Measurements from ENCODE around the gene C1QTNF5.
A peak's percentile ranks its signal among the peaks of the same experiment; 100 is the strongest.
"Not testable (repeated sequence)": the region's sequence is repeated elsewhere in the genome, so short reads cannot be mapped to it uniquely, and the experiment has no call there.

C1QTNF5 gene, protein sequence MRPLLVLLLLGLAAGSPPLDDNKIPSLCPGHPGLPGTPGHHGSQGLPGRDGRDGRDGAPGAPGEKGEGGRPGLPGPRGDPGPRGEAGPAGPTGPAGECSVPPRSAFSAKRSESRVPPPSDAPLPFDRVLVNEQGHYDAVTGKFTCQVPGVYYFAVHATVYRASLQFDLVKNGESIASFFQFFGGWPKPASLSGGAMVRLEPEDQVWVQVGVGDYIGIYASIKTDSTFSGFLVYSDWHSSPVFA

GRCh38 chr11:119340335-119341221 lies at the start of gene C1QTNF5:
Gene C1QTNF5, minus strand, starts transcription at chr11:119340883. Its CDS starts 486 bp downstream, at chr11:119340397.
- peak; percentile 18 for DNase-seq

GRCh38 chr11:119389611-119390254 lies 49.0 kb upstream of the C1QTNF5 start:
- DNase-seq: no peak

GRCh38 chr11:119388103-119388502 lies 47.4 kb upstream of the C1QTNF5 start:
- no peak for DNase-seq

- DNase-seq: no peak
Measured at GRCh38 chr11:119384332-119384731, 43.6 kb upstream of the C1QTNF5 start.

- DNase-seq: not testable (repeated sequence)
Measured at GRCh38 chr11:119382513-119382912, 41.8 kb upstream of the C1QTNF5 start.

DNA sequence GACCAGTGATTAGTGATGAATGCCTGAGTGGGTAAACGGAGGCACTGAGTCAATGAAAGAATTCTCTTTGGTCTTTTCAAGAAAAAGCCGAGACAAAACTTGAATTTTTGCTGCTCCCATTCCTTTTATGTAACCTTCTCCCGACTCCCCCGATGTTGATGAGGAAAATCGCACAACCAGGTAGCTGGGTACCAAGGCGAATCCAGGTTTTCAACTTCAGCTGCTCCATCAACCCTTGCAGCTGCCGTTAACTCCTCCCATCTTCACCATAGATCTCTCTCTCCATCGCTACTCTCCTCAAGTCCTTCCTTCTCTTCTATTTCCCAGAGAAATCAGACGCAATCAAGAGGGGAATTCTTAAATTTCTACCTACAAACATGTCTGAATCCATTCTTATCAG lies 41.4 kb upstream of the C1QTNF5 start:
- no peak for DNase-seq

DNA sequence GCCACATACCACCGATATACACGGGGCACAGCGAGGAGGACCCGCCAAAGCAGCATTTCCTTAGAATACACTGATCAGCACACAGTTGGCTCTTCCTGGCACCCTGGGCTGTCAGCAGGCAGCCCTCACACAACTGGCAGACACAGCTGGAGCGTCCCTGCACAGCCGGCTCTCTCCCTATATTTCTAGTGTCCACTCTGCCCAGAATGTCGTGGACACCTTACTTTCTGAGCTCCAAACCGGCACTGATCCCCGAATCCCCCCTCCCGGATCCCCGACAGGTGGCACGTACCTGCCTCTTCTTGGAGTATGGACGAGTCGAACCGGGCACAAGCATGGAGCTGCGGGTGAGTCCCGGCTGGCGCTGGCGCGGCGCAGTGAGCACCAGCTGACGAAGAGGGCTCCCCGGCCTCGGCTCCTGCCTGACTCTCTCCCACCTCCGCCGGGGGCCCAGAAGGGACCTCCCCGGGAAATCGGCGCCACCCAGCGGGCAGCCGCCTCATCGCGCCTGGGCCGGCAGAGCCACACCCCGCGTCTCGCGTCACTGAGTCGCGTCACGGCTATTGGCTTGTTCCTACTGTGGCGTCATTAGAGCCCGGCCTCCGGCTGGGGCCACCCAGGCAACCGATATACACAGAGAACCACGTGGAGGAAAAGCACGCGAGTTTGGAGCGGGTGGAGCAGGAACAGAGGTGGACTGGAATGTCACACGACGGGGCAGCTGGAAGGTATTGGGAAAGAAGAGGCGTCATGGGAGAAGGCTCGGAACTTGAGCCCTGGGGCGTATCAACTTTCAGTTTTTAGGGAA lies 40.7 kb upstream of the C1QTNF5 start, which contains the start of gene USP2:
Gene USP2, minus strand, starts transcription at position 510 of the 808 bp plus-strand sequence. CDS start 8,210 bp downstream, outside the sequence.
- peak; percentile 91 for DNase-seq

GRCh38 chr11:119380827-119381180 lies 40.1 kb upstream of the C1QTNF5 start:
- DNase-seq: no peak

DNA sequence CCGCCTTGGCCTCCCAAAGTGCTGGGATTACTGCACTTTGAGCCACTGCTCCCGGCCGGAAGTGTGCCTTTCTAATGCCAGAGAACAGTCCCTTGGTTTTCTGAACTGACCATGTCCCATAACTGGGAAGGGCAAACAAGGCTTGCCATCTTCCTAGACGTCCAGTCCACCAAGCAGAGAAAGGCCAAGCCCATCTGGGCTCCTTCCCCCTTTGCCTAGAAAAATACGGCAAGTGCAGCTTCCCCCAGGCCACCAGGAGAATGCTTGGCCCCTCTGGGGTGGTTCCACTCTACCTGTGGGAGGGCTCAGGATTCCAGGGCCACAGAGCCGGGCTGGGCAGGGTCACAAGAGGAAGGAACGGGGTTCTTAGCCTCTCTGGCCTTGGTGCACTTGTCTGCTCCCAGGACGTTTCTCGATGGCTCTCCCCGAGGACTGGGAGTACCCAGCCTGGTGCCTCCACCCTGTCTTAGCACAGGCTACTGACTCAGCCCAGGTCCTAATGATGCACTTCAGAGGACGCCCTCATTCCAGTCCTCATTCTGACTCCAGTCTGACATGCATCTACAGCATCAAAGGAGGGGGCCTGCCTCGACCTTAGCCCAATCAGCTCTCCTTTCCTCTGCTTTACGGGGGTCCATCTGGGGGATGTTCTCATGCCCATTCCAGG lies 39.6 kb upstream of the C1QTNF5 start:
- no peak for DNase-seq

DNA sequence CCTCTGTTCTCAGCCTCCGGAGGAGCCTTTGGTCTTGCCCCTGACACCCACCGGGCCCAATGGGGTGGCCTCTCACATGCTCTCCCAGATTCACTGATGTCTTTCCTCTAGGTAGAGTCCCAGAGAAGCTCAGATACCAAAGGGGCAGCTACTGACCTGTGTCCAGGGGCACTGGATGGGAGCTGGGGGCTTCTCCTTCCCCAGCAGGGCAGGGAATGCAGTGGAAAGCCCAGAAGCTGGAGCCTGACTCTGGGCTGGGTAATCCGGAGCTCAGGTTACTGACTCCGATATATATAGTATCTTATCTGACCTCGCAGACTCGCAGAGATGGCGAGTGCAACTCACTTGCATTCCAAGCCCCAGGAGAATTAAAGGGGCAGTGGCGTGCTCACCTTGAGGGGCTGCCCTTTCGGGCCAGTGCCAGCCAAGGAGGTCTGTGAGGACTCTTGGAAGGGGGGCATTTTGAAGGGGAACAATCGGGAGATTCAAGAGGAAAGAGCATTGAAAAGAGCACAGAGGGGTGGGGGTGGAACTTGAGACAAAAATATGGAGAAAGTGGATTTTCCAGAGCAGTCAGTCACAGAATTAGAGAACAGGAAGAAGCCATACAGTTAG lies 38.3 kb upstream of the C1QTNF5 start:
- no peak for DNase-seq

- DNase-seq: no peak
Measured at GRCh38 chr11:119377961-119378667, 37.4 kb upstream of the C1QTNF5 start.

GRCh38 chr11:119377112-119377901 lies 36.6 kb upstream of the C1QTNF5 start:
- DNase-seq: peak; percentile 11

DNA sequence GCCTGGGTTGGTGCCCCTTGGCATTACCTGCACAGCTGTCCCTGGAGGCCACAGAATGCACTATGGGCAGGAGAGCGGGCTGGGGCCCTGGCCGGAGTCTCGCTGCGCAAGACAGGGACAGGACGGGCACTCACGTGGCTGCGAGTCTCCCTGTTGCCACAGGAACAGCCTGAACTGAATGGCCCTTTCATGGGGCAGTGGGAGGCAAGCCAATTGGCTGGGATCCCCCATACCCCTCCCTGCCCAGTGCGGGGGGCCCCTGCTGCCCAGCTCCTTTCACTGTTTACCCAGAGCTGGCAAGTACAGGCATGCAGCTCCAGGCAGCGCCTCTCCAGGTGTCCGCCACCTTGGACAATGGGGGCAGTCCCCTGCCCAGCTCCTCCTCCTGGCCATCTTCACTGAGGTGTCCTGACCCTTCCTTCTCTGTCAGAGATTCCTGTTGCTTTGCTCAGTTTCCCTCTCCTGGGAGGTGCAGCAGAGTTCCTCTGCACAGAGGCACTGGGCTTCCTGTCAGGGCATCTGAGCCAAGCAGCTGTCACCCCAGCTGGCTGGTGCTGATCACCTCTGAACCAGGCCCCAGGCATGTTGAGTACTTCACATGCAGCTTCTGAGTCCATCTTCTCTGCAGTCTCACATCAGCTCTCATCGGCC lies 35.6 kb upstream of the C1QTNF5 start:
- DNase-seq: peak; percentile 7

- DNase-seq: peak; percentile 4
Measured at GRCh38 chr11:119375337-119376196, 34.9 kb upstream of the C1QTNF5 start.

- peak; percentile 7 for DNase-seq
Measured at GRCh38 chr11:119374632-119375336, 34.1 kb upstream of the C1QTNF5 start.

DNA sequence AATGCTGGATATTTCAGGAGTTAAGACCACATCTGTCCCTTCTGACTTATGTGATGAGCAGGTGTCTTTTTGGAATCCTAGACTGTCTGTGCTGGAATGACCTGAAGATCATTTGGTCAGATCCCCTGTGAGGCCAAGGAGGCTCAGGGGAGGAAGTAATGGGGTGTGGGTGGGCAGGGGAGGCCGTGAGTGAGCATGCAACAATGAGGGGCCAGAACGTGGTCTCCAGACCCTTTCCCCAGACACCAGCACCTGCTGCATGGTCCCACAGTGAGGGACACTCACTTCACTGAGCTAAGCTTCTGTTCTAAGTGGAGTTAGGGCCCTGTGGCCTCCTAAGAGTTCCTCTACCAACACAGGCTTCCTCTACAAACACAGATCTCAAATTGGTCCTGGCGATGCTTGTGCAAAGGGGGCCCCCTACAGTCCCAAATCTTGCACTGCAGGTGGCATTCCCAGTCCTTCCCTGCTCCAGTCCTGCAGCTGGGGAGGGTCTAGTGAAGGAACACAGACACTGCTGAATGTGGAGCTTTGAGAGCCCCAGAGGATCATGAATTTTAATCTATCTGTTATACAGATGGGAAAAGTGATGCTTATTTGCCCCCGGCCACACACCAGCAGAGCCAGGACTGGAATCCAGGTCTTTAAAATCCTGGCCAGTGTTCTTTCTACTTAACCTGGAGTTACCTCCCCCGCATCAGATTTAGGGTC lies 33.4 kb upstream of the C1QTNF5 start:
- DNase-seq: peak; percentile 79

Measured in 8988T (cell line).